Placental pericyte (primary cell): ENCODE measurements around the gene TRDMT1. TPM values are rescaled to one million over a fixed set of nuclear protein-coding genes. Genes with fewer than 3 reads are reported as not detected.

Source experiments
- small RNA-seq: library from RNA; depleted of rRNA; stranded (forward); fragments of <200 nt; gene quantifications from one replicate; pipeline ENCODE3, GENCODE V24; 2012; ENCODE audit warnings: low replicate concordance
- total RNA-seq: library from RNA; depleted of rRNA; stranded (reverse); fragments of >200 nt; gene quantifications from 2 replicates; pipeline ENCODE4 v1.2.3, GENCODE V29; 2012

TRDMT1 gene
- 5.7 and 11.0 TPM in 2 replicates for total RNA-seq

DNA sequence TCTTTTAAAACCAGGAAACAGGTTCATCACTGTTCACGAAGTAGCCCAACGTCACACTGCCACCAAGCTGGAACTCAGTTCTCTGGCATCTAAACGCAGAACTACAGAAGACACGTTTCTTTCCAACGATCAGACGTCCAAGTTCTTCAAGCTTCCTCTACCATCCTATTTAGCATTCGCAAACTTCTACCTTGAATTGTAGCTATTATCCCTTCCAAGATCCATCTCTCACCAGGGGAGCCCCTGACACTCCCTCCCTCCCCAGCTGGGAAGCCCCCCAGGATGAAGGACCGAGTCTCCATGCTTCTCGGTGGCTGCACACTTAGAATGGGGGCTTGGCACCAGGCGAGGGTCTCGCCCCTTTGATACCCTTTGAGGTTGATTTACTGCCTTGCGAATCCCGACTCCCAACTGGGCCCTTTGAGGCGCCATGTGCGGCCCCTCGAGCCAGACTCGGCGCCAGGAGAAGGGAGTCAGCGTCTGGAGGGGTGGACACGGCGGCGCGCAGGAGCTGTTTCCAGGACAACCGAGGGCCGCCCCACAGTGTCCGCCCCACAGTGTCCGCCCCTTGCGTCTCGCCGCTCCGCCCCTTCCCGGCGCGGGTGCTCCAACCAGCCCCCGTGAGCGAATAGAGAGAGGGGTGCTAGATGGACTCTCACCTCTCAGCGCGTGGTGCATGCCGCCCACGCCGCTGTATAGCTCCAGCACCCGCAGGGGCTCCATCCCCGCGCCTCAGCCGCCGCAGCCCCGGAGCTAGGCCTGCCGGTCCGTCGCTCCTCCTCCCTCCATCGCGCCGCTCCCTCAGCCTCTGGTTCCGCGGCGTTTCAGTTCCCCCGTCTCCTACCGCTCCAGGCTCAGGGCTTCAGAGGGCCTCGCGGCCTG lies at the start of gene TRDMT1:
Gene TRDMT1 (minus strand): TSS at position 761 of the 882 bp plus-strand sequence. CDS start 38 bp downstream, at position 723.

DNA sequence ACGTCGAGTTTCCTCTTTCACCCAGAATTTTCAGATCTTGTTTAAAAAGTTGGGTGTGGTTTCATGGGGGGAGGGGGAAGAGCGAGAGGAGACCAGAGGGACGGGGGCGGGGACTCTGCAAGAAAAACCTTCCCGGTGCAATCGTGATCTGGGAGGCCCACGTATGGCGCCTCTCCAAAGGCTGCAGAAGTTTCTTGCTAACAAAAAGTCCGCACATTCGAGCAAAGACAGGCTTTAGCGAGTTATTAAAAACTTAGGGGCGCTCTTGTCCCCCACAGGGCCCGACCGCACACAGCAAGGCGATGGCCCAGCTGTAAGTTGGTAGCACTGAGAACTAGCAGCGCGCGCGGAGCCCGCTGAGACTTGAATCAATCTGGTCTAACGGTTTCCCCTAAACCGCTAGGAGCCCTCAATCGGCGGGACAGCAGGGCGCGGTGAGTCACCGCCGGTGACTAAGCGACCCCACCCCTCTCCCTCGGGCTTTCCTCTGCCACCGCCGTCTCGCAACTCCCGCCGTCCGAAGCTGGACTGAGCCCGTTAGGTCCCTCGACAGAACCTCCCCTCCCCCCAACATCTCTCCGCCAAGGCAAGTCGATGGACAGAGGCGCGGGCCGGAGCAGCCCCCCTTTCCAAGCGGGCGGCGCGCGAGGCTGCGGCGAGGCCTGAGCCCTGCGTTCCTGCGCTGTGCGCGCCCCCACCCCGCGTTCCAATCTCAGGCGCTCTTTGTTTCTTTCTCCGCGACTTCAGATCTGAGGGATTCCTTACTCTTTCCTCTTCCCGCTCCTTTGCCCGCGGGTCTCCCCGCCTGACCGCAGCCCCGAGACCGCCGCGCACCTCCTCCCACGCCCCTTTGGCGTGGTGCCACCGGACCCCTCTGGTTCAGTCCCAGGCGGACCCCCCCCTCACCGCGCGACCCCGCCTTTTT lies 26.9 kb upstream of the TRDMT1 start, which contains the start of gene VIM:
Gene VIM (plus strand): TSS at position 151 of the 925 bp plus-strand sequence. CDS start 1,182 bp downstream, outside the sequence.

GRCh38 chr10:17129741-17130140 lies 71.7 kb downstream of the TRDMT1 start, which contains the start of gene CUBN:
Gene CUBN, minus strand, starts transcription at chr10:17129811. Its CDS starts 46 bp downstream, at chr10:17129765.

Small RNA genes within 50 kb of the gene (small RNA-seq; reads per million reads assigned to genes)
- not detected for gene AC067747.1

Other genes with a start within 250 kb of the TRDMT1 start
- gene CUBN, start 71.9 kb downstream of the TRDMT1 start, total RNA-seq = 1.1 and 3.7 TPM in 2 replicates
- gene VIM, start 26.6 kb upstream of the TRDMT1 start, total RNA-seq = 7,892 and 10,700 TPM in 2 replicates